Measurements from ENCODE around the gene GEMIN5. TPM values are rescaled to one million over a fixed set of nuclear protein-coding genes. Genes with fewer than 3 reads are reported as not detected.

GEMIN5 gene
- total RNA-seq, 1 donor from 2014 or later, result 13.9 TPM

DNA sequence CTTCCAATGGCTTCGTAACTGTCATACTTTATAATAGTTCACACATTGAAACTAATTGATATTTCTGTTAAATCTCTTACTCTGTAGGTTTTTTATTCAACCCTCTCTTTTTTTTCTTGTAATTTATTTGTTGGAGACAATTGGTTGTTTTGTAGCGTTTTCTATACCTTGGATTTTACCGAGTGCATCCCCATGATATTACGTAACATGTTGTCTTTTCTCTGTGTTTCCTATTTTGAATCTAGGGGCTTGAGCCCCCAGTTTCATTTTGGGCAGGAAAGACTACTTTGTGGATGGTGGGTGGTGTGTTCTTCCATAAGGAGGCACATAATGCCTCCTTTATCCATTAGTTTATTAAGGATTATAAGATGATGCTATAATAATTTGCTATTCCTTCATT is 10.3 kb upstream of the GEMIN5 start:
- no peak overlapping the region for H3K27ac Mint-ChIP-seq (ENCODE audit: unreplicated experiment)
- H3K36me3 Mint-ChIP-seq (ENCODE audit: unreplicated experiment), result no peaks in the 10 kb centered on the region
- no peaks in the 10 kb centered on the region for H3K27me3 Mint-ChIP-seq (ENCODE audit: unreplicated experiment)
- no peaks in the 10 kb centered on the region for H3K9me3 Mint-ChIP-seq (ENCODE audit: unreplicated experiment)
- H3K4me3 Mint-ChIP-seq (ENCODE audit: unreplicated experiment), result no peak overlapping the region
- no peaks in the 10 kb centered on the region for H3K4me1 Mint-ChIP-seq (ENCODE audit: low read depth, unreplicated experiment)
- DNase-seq, result no peak
- TF ChIP-seq CTCF (IDR thresholded peaks at IDR 0.05; ENCODE audit: partially characterized antibody, unreplicated experiment), result no peak

- no peak overlapping the region for H3K4me3 Mint-ChIP-seq (ENCODE audit: unreplicated experiment)
- no peak overlapping the region for H3K27ac Mint-ChIP-seq (ENCODE audit: unreplicated experiment)
- no peak for TF ChIP-seq CTCF (IDR thresholded peaks at IDR 0.05; ENCODE audit: partially characterized antibody, unreplicated experiment)
Observed at GRCh38 chr5:154947778-154948177, 9.8 kb upstream of the GEMIN5 start.

GRCh38 chr5:154945695-154946301 is 7.8 kb upstream of the GEMIN5 start:
- Mint-ChIP-seq H3K36me3 (ENCODE audit: unreplicated experiment) (no peaks in the 10 kb centered on the region), H3K9me3 (ENCODE audit: unreplicated experiment) (peaks cover 3% of the 10 kb centered on the region), H3K27ac (ENCODE audit: unreplicated experiment) (no peak overlapping the region), H3K4me3 (ENCODE audit: unreplicated experiment) (no peak overlapping the region), H3K27me3 (ENCODE audit: unreplicated experiment) (peaks cover 2% of the 10 kb centered on the region), H3K4me1 (ENCODE audit: low read depth, unreplicated experiment) (peaks cover 2% of the 10 kb centered on the region)
- TF ChIP-seq CTCF (IDR thresholded peaks at IDR 0.05; ENCODE audit: partially characterized antibody, unreplicated experiment), result peak; percentile 90
- no peak for DNase-seq

More at GRCh38 chr5:154947778-154948177, 9.8 kb upstream of the GEMIN5 start:
- Mint-ChIP-seq H3K9me3 (ENCODE audit: unreplicated experiment) (no peaks in the 10 kb centered on the region), H3K27me3 (ENCODE audit: unreplicated experiment) (no peaks in the 10 kb centered on the region), H3K36me3 (ENCODE audit: unreplicated experiment) (no peaks in the 10 kb centered on the region), H3K4me1 (ENCODE audit: low read depth, unreplicated experiment) (no peaks in the 10 kb centered on the region)
- DNase-seq, result no peak

DNA sequence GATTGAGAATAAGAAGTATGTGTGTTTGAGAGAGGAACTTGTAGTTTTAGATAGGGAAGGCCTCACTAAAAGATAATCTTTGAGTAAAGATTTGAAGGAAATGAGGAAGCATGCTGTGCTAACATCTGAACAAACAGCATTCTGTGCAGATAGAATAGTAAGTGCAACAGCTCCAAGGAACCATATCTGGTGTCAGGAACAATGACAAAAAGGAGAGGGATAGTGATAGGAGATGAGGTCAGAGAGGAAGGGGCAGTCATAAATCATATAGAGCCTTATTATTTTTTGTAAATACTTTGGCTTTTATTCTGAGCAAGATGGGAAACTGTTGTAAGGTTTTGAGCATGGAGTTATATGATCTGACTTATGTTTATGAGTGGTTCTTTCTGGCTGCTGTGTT is 6.7 kb upstream of the GEMIN5 start:
- H3K36me3 Mint-ChIP-seq (ENCODE audit: unreplicated experiment), result no peaks in the 10 kb centered on the region
- H3K27ac Mint-ChIP-seq (ENCODE audit: unreplicated experiment), result no peak overlapping the region
- no peak for DNase-seq
- H3K9me3 Mint-ChIP-seq (ENCODE audit: unreplicated experiment), result peaks cover 3% of the 10 kb centered on the region
- peaks cover 2% of the 10 kb centered on the region for H3K4me1 Mint-ChIP-seq (ENCODE audit: low read depth, unreplicated experiment)
- peaks cover 3% of the 10 kb centered on the region for H3K27me3 Mint-ChIP-seq (ENCODE audit: unreplicated experiment)
- H3K4me3 Mint-ChIP-seq (ENCODE audit: unreplicated experiment), result no peak overlapping the region
- TF ChIP-seq CTCF (IDR thresholded peaks at IDR 0.05; ENCODE audit: partially characterized antibody, unreplicated experiment), result no peak

GRCh38 chr5:154943527-154943926 is 5.5 kb upstream of the GEMIN5 start:
- Mint-ChIP-seq H3K27ac (ENCODE audit: unreplicated experiment) (no peak overlapping the region), H3K4me1 (ENCODE audit: low read depth, unreplicated experiment) (peaks cover 2% of the 10 kb centered on the region), H3K27me3 (ENCODE audit: unreplicated experiment) (peaks cover 7% of the 10 kb centered on the region), H3K36me3 (ENCODE audit: unreplicated experiment) (no peaks in the 10 kb centered on the region), H3K4me3 (ENCODE audit: unreplicated experiment) (no peak overlapping the region), H3K9me3 (ENCODE audit: unreplicated experiment) (peaks cover 3% of the 10 kb centered on the region)
- no peak for TF ChIP-seq CTCF (IDR thresholded peaks at IDR 0.05; ENCODE audit: partially characterized antibody, unreplicated experiment)
- DNase-seq, result no peak

All from glutamatergic neuron (in vitro differentiated cells).